ENCODE measurements around the gene KLF12. TPM values are rescaled to one million over a fixed set of nuclear protein-coding genes. Genes with fewer than 3 reads are reported as not detected.

The KLF12 gene
- total and polyA plus RNA-seq, 2 donors (not counting 3 experiments of a cell fraction or from before 2014, with no cell fraction given): 16.0 to 25.9 TPM

GRCh38 chr13:74102691-74103090, 31.5 kb downstream of the KLF12 start:
- peaks cover 2% of the 10 kb centered on the region for H3K9me1 ChIP-seq (replicated peaks; ENCODE audit: control insufficient read depth, extremely low read depth, insufficient read depth, low read length)
- no peaks in the 10 kb centered on the region for H3K27me3 ChIP-seq (ENCODE audit: control insufficient read depth in 2 of 2, insufficient read depth in 2 of 2, low read length in 2 of 2)
- intact Hi-C loops (cut with micrococcal nuclease) (no loop called here), dilution Hi-C loops (cut with MboI; ENCODE audit: extremely low pct_ligation_motif_present, low sequenced_read_pairs) (no loop called here)
- no peak overlapping the region for H3K4me3 ChIP-seq (replicated peaks in 1 of 3; ENCODE audit: insufficient read depth in 1 of 3, low read depth in 1 of 3, low read length in 3 of 3)
- no peaks in the 10 kb centered on the region for H3K36me3 ChIP-seq (ENCODE audit: control insufficient read depth in 2 of 2, extremely low read depth in 1 of 2, insufficient read depth in 2 of 2, low read length in 2 of 2)
- H3K4me2 ChIP-seq (ENCODE audit: insufficient read depth, low read length): no peak overlapping the region
- DNase-seq (ENCODE audit: low read depth, low spot score): no peak
- ChIA-PET POLR2A (no interaction called here), CTCF (interaction anchor here (0.6 to 1.6 kb wide), 2 partner anchors 10 to 25 kb away, joined by 3 to 4 read pairs; no protein-coding TSS in a partner anchor)
- H3K79me2 ChIP-seq (ENCODE audit: control insufficient read depth, insufficient read depth, low read length): peaks cover 68% of the 10 kb centered on the region
- H3K9ac ChIP-seq (replicated peaks; ENCODE audit: extremely low read depth, insufficient read depth, low read length): no peak overlapping the region
- H3K27ac ChIP-seq (ENCODE audit: insufficient read depth, low read depth, low read length): no peak overlapping the region
- FAIRE-seq: no peak
- H3K4me1 ChIP-seq (ENCODE audit: control insufficient read depth, extremely low read depth, insufficient read depth, low read length): peaks cover 16% of the 10 kb centered on the region
- no peak overlapping the region for H2AFZ ChIP-seq (ENCODE audit: low read depth, low read length)
- no peak for TF ChIP-seq MYC (IDR thresholded peaks at IDR 0.05; ENCODE audit: low read depth, low read length)
- no peak for TF ChIP-seq JUN (IDR thresholded peaks at IDR 0.05; ENCODE audit: borderline replicate concordance, insufficient read depth, insufficient read length, low read depth)
- no TSS peak for BruUV-seq (replicated peaks)
- H3K9me3 ChIP-seq (replicated peaks; ENCODE audit: control insufficient read depth, insufficient read depth, low read length): no peaks in the 10 kb centered on the region
- H4K20me1 ChIP-seq (replicated peaks; ENCODE audit: control insufficient read depth, extremely low read depth, insufficient read depth, low read length): peaks cover 6% of the 10 kb centered on the region

GRCh38 chr13:74101436-74101835, 32.8 kb downstream of the KLF12 start:
- no peaks in the 10 kb centered on the region for H3K27me3 ChIP-seq (ENCODE audit: control insufficient read depth in 2 of 2, insufficient read depth in 2 of 2, low read length in 2 of 2)
- H3K9ac ChIP-seq (replicated peaks; ENCODE audit: extremely low read depth, insufficient read depth, low read length): no peak overlapping the region
- no peak for TF ChIP-seq MYC (IDR thresholded peaks at IDR 0.05; ENCODE audit: low read depth, low read length)
- peaks cover 16% of the 10 kb centered on the region for H3K4me1 ChIP-seq (ENCODE audit: control insufficient read depth, extremely low read depth, insufficient read depth, low read length)
- no peak overlapping the region for H3K27ac ChIP-seq (ENCODE audit: insufficient read depth, low read depth, low read length)
- intact Hi-C loops (cut with micrococcal nuclease) (no loop called here), dilution Hi-C loops (cut with MboI; ENCODE audit: extremely low pct_ligation_motif_present, low sequenced_read_pairs) (no loop called here)
- H3K4me2 ChIP-seq (ENCODE audit: insufficient read depth, low read length): no peak overlapping the region
- FAIRE-seq: no peak
- no peaks in the 10 kb centered on the region for H3K36me3 ChIP-seq (ENCODE audit: control insufficient read depth in 2 of 2, extremely low read depth in 1 of 2, insufficient read depth in 2 of 2, low read length in 2 of 2)
- H3K4me3 ChIP-seq (replicated peaks in 1 of 3; ENCODE audit: insufficient read depth in 1 of 3, low read depth in 1 of 3, low read length in 3 of 3): no peak overlapping the region
- CTCF ChIA-PET: no interaction called here
- no peak for DNase-seq (ENCODE audit: low read depth, low spot score)
- H3K9me1 ChIP-seq (replicated peaks; ENCODE audit: control insufficient read depth, extremely low read depth, insufficient read depth, low read length): peaks cover 2% of the 10 kb centered on the region
- POLR2A ChIA-PET: no interaction called here
- H3K9me3 ChIP-seq (replicated peaks; ENCODE audit: control insufficient read depth, insufficient read depth, low read length): no peaks in the 10 kb centered on the region
- H3K79me2 ChIP-seq (ENCODE audit: control insufficient read depth, insufficient read depth, low read length): peaks cover 62% of the 10 kb centered on the region
- peaks cover 6% of the 10 kb centered on the region for H4K20me1 ChIP-seq (replicated peaks; ENCODE audit: control insufficient read depth, extremely low read depth, insufficient read depth, low read length)
- H2AFZ ChIP-seq (ENCODE audit: low read depth, low read length): no peak overlapping the region
- BruUV-seq (replicated peaks): no TSS peak

Measured in endothelial cell of umbilical vein (primary cell).